Cardiac muscle cell (in vitro differentiated cells and primary cell): ENCODE data around the gene MYLK4. TPM values are rescaled to one million over a fixed set of nuclear protein-coding genes. Genes with fewer than 3 reads are reported as not detected.
A peak's percentile ranks its signal among the peaks of the same experiment; 100 is the strongest.

ENCODE experiments used
- DNase-seq, 2 donors: peaks; one replicate each; pipeline versions ENCODE4 v3.0.0 to v3.0.0-alpha.2; 2010 to 2017; ENCODE audit warnings: low read depth in 1 of 2, low spot score in 1 of 2
- H3K27ac ChIP-seq: fragments of 200-600 bp; sonication (generic); 2 replicates; pipeline ENCODE4 v1.5.1; 2016
- H3K27me3 ChIP-seq: fragments of 200-600 bp; sonication (generic); 2 replicates; pipeline ENCODE4 v1.6.0; 2016; ENCODE audit warnings: control low read depth
- H3K36me3 ChIP-seq: fragments of 200-600 bp; sonication (generic); 2 replicates; pipeline ENCODE4 v1.5.1; 2016; ENCODE audit warnings: control low read depth
- H3K4me1 ChIP-seq: fragments of 200-600 bp; sonication (generic); 2 replicates; pipeline ENCODE4 v1.8.1; 2017; ENCODE audit warnings: low read depth, mild to moderate bottlenecking, mixed run types
- H3K4me3 ChIP-seq: fragments of 200-600 bp; sonication (generic); 2 replicates; pipeline ENCODE4 v1.5.1; 2016; ENCODE audit warnings: mild to moderate bottlenecking
- H3K9me3 ChIP-seq: fragments of 200-600 bp; sonication (generic); 2 replicates; pipeline ENCODE4 v1.5.1; 2017; ENCODE audit warnings: low read depth, mild to moderate bottlenecking, control low read depth
- polyA plus RNA-seq: library from polyadenylated mRNA; unstranded; fragments of >200 nt; fragmentation: Nextera tagmentation; extraction: Ambion mirVana; gene quantifications from 2 replicates; pipeline ENCODE4 v1.2.1, GENCODE V29; 2016
- total RNA-seq: library from RNA; depleted of rRNA; stranded (reverse); fragments of >200 nt; gene quantifications from 2 replicates; pipeline ENCODE4 v1.2.3, GENCODE V29; 2016
- TF ChIP-seq, protein P1 (sequence below): IDR thresholded peaks from 2 replicates; pipeline ENCODE4 v1.5.1; 2012; ENCODE audit warnings: low read depth, mild to moderate bottlenecking, low read length

MYLK4 gene
- total and polyA plus RNA-seq, 2 experiments from 2014 or later, result 0.23 to 0.69 TPM

DNA sequence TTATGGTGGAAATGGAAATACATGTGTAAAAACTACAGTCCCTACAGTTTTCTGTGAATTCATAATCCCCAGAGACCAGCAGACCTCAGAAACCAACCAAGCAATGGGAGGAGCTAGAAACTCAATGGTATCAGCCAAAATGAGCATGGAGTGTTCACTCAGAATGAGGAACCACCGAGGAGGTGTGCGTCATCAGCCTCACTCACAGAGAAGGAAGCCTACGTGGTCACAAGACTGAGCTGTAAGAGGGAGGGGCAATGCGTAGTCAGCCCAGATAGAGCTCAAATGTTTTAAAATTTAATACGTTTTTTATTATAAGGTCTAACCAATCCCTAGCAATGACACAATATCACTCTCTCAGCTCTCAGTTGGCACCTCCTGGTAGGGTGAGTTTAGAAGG is 17.4 kb downstream of the MYLK4 start:
- Histone ChIP-seq H3K9me3 (no peaks in the 10 kb centered on the region), H3K27me3 (no peaks in the 10 kb centered on the region), H3K4me3 (no peak overlapping the region), H3K4me1 (peaks cover 57% of the 10 kb centered on the region), H3K27ac (peak overlapping the region; percentile 78), H3K36me3 (no peaks in the 10 kb centered on the region)
- TF ChIP-seq, protein P1, sequence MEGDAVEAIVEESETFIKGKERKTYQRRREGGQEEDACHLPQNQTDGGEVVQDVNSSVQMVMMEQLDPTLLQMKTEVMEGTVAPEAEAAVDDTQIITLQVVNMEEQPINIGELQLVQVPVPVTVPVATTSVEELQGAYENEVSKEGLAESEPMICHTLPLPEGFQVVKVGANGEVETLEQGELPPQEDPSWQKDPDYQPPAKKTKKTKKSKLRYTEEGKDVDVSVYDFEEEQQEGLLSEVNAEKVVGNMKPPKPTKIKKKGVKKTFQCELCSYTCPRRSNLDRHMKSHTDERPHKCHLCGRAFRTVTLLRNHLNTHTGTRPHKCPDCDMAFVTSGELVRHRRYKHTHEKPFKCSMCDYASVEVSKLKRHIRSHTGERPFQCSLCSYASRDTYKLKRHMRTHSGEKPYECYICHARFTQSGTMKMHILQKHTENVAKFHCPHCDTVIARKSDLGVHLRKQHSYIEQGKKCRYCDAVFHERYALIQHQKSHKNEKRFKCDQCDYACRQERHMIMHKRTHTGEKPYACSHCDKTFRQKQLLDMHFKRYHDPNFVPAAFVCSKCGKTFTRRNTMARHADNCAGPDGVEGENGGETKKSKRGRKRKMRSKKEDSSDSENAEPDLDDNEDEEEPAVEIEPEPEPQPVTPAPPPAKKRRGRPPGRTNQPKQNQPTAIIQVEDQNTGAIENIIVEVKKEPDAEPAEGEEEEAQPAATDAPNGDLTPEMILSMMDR, result no peak
- DNase-seq, result peak in 1 of 2 donors; percentile 71

DNA sequence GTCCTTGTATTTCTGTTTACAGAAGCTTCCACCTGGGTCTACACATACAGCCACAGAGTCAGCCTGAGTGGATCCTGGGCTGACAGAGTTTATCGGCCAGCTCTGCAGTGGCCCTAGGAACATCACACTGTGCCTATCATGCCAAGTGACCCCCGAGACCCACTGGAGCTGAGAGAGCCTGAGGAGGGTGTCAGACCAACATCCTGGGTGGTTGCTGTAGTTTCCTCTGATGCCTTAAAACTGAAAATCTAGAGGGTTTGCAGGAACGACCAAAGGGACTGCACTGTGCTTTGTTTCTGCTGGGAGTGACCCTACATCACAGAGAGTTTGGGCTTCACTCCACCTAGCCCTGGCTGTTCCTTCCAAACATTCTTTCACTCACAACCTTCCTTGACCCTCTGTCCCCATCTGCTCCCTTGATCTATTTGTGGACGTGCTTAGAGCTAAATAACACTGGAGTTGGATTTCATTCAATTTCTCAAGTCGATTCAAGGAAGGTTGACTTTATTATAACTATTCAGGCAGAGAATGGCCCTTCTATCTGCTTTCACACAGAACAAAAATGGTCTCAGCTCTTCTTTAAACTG is 18.1 kb downstream of the MYLK4 start:
- TF ChIP-seq, protein P1, result no peak
- peak in 1 of 2 donors; percentile 26 for DNase-seq
- Histone ChIP-seq H3K27me3 (no peaks in the 10 kb centered on the region), H3K36me3 (no peaks in the 10 kb centered on the region), H3K4me3 (no peak overlapping the region), H3K9me3 (no peaks in the 10 kb centered on the region), H3K27ac (peak overlapping the region; percentile 49), H3K4me1 (peaks cover 53% of the 10 kb centered on the region)

DNA sequence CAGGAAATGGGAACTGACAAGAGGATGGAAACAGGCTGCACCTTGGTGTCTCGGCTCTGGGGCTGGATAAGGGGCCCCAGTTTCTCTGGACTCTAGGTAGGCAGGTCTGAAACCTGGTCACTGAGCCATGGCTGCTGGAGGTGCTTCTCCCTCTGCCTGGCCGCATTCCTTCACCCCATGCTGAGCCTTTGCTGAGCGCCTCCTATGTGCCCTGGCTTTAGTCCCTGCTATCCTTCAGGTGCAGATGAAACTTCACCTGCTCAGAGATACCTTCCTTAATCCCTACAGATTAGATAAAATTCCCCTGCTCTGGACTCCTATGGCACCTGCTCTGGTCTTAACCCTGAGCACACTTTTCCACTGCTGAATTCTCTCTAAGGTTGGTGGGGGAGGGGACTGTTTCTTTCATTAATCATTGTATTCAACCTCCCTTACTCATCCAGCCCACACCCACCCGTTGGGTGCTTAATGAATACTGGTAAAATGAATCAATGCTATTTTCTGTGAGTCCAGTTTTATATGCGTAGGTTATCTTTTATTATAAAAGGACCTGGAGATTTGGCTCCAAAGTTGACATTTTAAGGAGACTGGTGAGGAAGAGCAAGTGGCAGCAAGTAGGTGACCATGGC is 19.3 kb downstream of the MYLK4 start:
- TF ChIP-seq, protein P1, result no peak
- no peak for DNase-seq
- Histone ChIP-seq H3K27me3 (no peaks in the 10 kb centered on the region), H3K27ac (no peak overlapping the region), H3K4me1 (peaks cover 60% of the 10 kb centered on the region), H3K36me3 (no peaks in the 10 kb centered on the region), H3K4me3 (no peak overlapping the region), H3K9me3 (no peaks in the 10 kb centered on the region)

DNA sequence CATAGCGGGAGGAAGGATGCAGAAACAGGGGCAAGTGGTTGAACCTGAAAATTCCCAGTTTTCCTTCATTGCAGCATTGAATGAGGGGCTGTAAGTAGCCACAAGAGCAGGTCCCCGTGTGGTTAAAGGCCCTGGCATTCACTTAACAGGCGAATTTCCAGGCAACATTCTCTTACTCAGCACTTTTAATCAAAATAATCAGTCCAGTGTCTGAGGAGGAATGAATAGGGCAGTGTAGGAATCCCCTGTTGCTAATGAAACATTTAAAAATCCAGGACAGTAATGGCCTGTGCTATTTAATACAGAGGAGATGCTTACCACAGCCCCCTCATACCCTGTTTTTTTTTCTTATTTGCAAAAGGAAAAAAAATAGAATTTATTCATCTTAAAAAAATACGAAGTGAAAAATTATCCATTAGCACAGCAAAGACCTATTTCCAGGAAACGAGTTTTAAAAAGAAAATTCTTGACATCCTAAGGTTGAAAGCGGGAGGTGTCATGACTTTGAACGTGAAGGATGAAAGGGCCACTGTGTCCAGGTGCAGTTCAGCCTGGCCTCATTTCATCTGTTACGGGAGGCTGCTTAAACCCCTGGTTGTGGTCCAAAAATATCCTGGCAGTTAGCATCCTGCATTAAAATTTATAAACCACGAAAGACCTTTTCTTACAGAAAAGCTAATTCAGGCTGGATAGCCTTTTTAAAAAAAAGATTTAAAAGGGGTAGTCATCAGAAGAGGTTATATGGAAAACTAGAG is 20.2 kb downstream of the MYLK4 start:
- H3K4me3 ChIP-seq, result no peak overlapping the region
- DNase-seq, result no peak
- H3K27me3 ChIP-seq, result no peaks in the 10 kb centered on the region
- H3K27ac ChIP-seq, result no peak overlapping the region
- H3K36me3 ChIP-seq, result no peaks in the 10 kb centered on the region
- TF ChIP-seq, protein P1, result no peak
- no peaks in the 10 kb centered on the region for H3K9me3 ChIP-seq
- peaks cover 68% of the 10 kb centered on the region for H3K4me1 ChIP-seq

DNA sequence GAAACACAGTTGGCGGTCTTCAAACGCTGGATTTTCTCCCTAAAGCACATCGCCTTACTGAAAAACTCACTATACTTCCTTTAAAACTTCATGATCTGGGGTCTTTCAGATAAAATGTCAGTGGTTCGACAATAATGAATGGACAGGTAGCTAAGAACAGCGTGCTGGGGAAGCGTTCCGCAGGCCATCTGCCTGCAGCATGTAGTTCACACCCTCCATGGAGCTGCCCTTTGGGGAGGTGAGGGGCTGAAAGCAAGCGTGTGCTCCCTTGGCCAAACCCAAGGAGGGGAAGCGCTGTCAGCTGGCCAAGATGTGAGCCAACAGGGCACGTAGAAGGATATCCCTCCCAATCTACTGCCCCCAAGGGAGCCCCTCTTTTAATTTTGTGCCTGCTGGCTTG is 20.8 kb downstream of the MYLK4 start:
- TF ChIP-seq, protein P1, result no peak
- H3K4me1 ChIP-seq, result peaks cover 65% of the 10 kb centered on the region
- H3K9me3 ChIP-seq, result no peaks in the 10 kb centered on the region
- H3K27ac ChIP-seq, result no peak overlapping the region
- no peaks in the 10 kb centered on the region for H3K36me3 ChIP-seq
- H3K4me3 ChIP-seq, result no peak overlapping the region
- DNase-seq, result no peak
- H3K27me3 ChIP-seq, result no peaks in the 10 kb centered on the region
